HG02981 (cell line): ENCODE measurements around the gene FOXK2.
"Not testable (repeated sequence)": the region's sequence is repeated elsewhere in the genome, so short reads cannot be mapped to it uniquely, and the experiment has no call there.

Source experiments
- ATAC-seq: cut with Tn5 transposase; IDR thresholded peaks from one replicate; pipeline ENCODE4 v1.9.1; 2021; ENCODE audit warnings: mild to moderate bottlenecking, moderate library complexity; ENCODE audit not compliant: unreplicated experiment

Gene FOXK2

GRCh38 chr17:82528484-82529265 is 9.1 kb downstream of the FOXK2 start:
- no peak for ATAC-seq

GRCh38 chr17:82529914-82530300 is 10.4 kb downstream of the FOXK2 start:
- no peak for ATAC-seq

GRCh38 chr17:82531431-82531881 is 11.9 kb downstream of the FOXK2 start:
- no peak for ATAC-seq

GRCh38 chr17:82534401-82534812 is 14.9 kb downstream of the FOXK2 start:
- no peak for ATAC-seq

- no peak for ATAC-seq
Observed at GRCh38 chr17:82536512-82537201, 17.1 kb downstream of the FOXK2 start.

- ATAC-seq = not testable (repeated sequence)
Observed at GRCh38 chr17:82537228-82537627, 17.7 kb downstream of the FOXK2 start.

GRCh38 chr17:82539076-82539475 is 19.5 kb downstream of the FOXK2 start:
- ATAC-seq = not testable (repeated sequence)

GRCh38 chr17:82542439-82542838 is 22.9 kb downstream of the FOXK2 start:
- ATAC-seq = no peak

- no peak for ATAC-seq
Observed at GRCh38 chr17:82544431-82545070, 25.0 kb downstream of the FOXK2 start.

- ATAC-seq = no peak
Observed at GRCh38 chr17:82545071-82545462, 25.5 kb downstream of the FOXK2 start.

- no peak for ATAC-seq
Observed at GRCh38 chr17:82547981-82548380, 28.4 kb downstream of the FOXK2 start.

- no peak for ATAC-seq
Observed at GRCh38 chr17:82548681-82549303, 29.3 kb downstream of the FOXK2 start.

GRCh38 chr17:82551779-82552457 is 32.4 kb downstream of the FOXK2 start:
- peak; percentile 72 for ATAC-seq

GRCh38 chr17:82552580-82552979 is 33.0 kb downstream of the FOXK2 start:
- ATAC-seq = no peak

GRCh38 chr17:82553210-82553930 is 33.8 kb downstream of the FOXK2 start:
- no peak for ATAC-seq

- ATAC-seq = not testable (repeated sequence)
Observed at GRCh38 chr17:82557510-82557909, 38.0 kb downstream of the FOXK2 start.

- ATAC-seq = no peak
Observed at GRCh38 chr17:82559566-82560251, 40.2 kb downstream of the FOXK2 start.

- ATAC-seq = no peak
Observed at GRCh38 chr17:82560252-82560642, 40.7 kb downstream of the FOXK2 start.

- ATAC-seq = no peak
Observed at GRCh38 chr17:82560802-82561428, 41.4 kb downstream of the FOXK2 start.
